NB4 (cell line): ENCODE measurements around the gene WDR5B.

Experiments
- CTCF ChIP-seq: IDR thresholded peaks from one replicate; pipeline ENCODE4 v1.5.1; 2012; ENCODE audit warnings: low read depth, low read length
- MAX ChIP-seq: IDR thresholded peaks from 2 replicates; pipeline ENCODE4 v1.6.1; 2011; ENCODE audit warnings: low read depth, low read length
- MYC ChIP-seq: IDR thresholded peaks from 2 replicates; pipeline ENCODE4 v1.6.1; 2011; ENCODE audit warnings: low read depth, low read length
- POLR2A ChIP-seq: IDR thresholded peaks from 2 replicates; pipeline ENCODE4 v1.6.1; 2011; ENCODE audit warnings: mild to moderate bottlenecking; ENCODE audit not compliant: insufficient read length; ENCODE audit errors: extremely low read depth

DNA sequence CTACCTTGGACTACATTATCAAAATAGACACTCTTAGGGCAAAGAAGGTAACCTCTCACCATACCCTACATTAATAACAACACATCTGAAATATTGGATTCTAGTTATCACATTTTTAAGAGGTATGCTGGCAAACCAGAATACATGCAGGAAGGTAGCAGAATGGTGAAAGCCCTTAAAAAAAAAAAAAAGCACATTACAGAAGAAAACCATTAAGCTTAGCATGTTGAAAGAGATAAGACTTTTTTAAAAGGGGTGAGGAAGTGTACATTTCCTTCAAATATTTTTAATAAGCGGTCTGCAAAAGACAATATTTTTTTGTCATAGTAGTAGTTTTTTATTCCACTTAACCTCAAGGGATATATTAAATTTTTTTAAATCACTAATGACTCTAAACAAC, 46.5 kb upstream of the WDR5B start:
- TF ChIP-seq CTCF (no peak), POLR2A (no peak), MAX (no peak), MYC (no peak)
